Right lobe of liver (tissue), 6 donors: ENCODE measurements around the gene CD300E. TPM values are rescaled to one million over a fixed set of nuclear protein-coding genes. Genes with fewer than 3 reads are reported as not detected.

Experiments
- ATAC-seq, 4 donors: fragments of 200-7000 bp; cut with Tn5 transposase; one replicate each; pipeline ENCODE4 v1.9.1; 2020; ENCODE audit warnings: mild to moderate bottlenecking in 4 of 4, moderate library complexity in 4 of 4
- DNase-seq, 3 donors: peaks; one replicate each; pipeline ENCODE4 v3.0.0-alpha.2; 2020
- H3K27ac ChIP-seq, 3 donors: fragments of 200-600 bp; one replicate each; pipeline ENCODE4 v1.8.0; 2022
- H3K27me3 ChIP-seq, 2 donors: fragments of 200-600 bp; one replicate each; pipeline ENCODE4 v1.8.0; 2022
- H3K36me3 ChIP-seq, 4 donors: fragments of 200-600 bp; sonication (generic) in 1 of 4; one replicate each; pipeline versions ENCODE4 v1.5.1 to v1.8.0; 2017 to 2022; ENCODE audit warnings: control low read depth in 1 of 4
- H3K4me1 ChIP-seq, 4 donors: fragments of 200-600 bp; sonication (generic) in 1 of 4; one replicate each; pipeline versions ENCODE4 v1.5.1 to v1.8.0; 2017 to 2022; ENCODE audit warnings: control low read depth in 1 of 4
- H3K4me3 ChIP-seq, 3 donors: fragments of 200-600 bp; one replicate each; pipeline ENCODE4 v1.8.0; 2022
- H3K9me3 ChIP-seq, 4 donors: fragments of 200-600 bp; sonication (generic) in 1 of 4; one replicate each; pipeline versions ENCODE4 v1.5.1 to v1.8.0; 2017 to 2022; ENCODE audit warnings: control low read depth in 1 of 4
- POLR2A ChIP-seq: fragments of 450-650 bp; IDR thresholded peaks from one replicate; pipeline ENCODE4 v1.6.1; 2017; ENCODE audit warnings: antibody characterized with exemption, mild to moderate bottlenecking
- WGBS: methylation state at CpG from one replicate; pipeline ENCODE4 v1.1.6; 2018; ENCODE audit warnings: low coverage, low lambda C conversion rate; ENCODE audit not compliant: insufficient coverage; ENCODE audit errors: missing lambda C conversion rate; 5-methylcytosine and 5-hydroxymethylcytosine counted together
- intact Hi-C, 2 donors: fragments of 100-400 bp; cut with DNase I; formaldehyde crosslinking; loops; one replicate each; pipeline versions ENCODE4 v1.11.2 to v1.14.1; 2022
- total RNA-seq, 6 experiments: library from RNA; depleted of rRNA in 2 of 6; stranded (reverse); fragments of >200 nt in 2 of 6; fragmentation: NEBNext Ultra II Directional in 3 of 6; extraction: Animal tissue kit (Norgen Biotek cat#: 25700) in 3 of 6; gene quantifications; one replicate each; pipeline versions ENCODE4 v1.1.0 to v1.2.4, GENCODE V29; 2016 to 2023
- TF ChIP-seq, protein P1 (sequence below), 4 donors: fragments of 200-600 bp in 3 of 4; fragments of 450-650 bp in 1 of 4; IDR thresholded peaks; one replicate each; pipeline versions ENCODE4 v1.5.1 to v1.8.0; 2016 to 2022; ENCODE audit warnings: antibody characterized with exemption in 4 of 4, mild to moderate bottlenecking in 2 of 4
- donor health status: DM: no; HTN: yes; CAD: no.
- donor health status: DM: no; HTN: no; CAD: no.
- donor health status: DM: no; HTN: no; CAD: no.
- donor health status: DM: no; HTN: yes; CAD: no.
- donor health status: DM: no; HTN: yes; CAD: no.

Gene CD300E
- total RNA-seq, 6 experiments from 2014 or later, result 0.07 to 0.91 (median 0.34) TPM

DNA sequence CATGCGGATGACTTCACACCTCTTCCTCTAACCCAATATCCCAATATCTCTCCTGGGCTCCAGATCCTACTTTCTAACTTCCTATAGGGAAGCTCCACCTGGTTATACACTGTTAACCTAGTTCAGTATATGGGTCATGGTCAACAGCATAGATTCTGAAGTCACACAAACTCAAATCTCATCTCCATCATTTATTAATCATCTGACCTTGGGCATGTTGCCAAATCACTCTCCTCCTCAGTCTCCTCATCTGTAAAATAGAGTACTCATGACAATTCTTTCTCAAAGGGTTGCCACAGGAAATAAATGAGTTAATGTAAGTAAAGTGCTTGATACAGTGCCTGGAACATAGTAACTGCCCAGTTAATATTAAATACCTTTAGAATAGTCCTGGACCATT lies 593 bp upstream of the CD300E start:
- Histone ChIP-seq H3K4me1 (no peaks in the 10 kb centered on the region), H3K9me3 (no peaks in the 10 kb centered on the region), H3K27ac (no peak overlapping the region), H3K27me3 (no peaks in the 10 kb centered on the region), H3K36me3 (no peaks in the 10 kb centered on the region), H3K4me3 (no peak overlapping the region)
- intact Hi-C loops, result no loop called here
- TF ChIP-seq, protein P1, sequence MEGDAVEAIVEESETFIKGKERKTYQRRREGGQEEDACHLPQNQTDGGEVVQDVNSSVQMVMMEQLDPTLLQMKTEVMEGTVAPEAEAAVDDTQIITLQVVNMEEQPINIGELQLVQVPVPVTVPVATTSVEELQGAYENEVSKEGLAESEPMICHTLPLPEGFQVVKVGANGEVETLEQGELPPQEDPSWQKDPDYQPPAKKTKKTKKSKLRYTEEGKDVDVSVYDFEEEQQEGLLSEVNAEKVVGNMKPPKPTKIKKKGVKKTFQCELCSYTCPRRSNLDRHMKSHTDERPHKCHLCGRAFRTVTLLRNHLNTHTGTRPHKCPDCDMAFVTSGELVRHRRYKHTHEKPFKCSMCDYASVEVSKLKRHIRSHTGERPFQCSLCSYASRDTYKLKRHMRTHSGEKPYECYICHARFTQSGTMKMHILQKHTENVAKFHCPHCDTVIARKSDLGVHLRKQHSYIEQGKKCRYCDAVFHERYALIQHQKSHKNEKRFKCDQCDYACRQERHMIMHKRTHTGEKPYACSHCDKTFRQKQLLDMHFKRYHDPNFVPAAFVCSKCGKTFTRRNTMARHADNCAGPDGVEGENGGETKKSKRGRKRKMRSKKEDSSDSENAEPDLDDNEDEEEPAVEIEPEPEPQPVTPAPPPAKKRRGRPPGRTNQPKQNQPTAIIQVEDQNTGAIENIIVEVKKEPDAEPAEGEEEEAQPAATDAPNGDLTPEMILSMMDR (IDR thresholded peaks at IDR 0.05), result no peak
- TF ChIP-seq POLR2A, result no peak
- no peak for ATAC-seq
- 65% methylated on average over 1 of the region's 1 CpG for WGBS
- no peak for DNase-seq

DNA sequence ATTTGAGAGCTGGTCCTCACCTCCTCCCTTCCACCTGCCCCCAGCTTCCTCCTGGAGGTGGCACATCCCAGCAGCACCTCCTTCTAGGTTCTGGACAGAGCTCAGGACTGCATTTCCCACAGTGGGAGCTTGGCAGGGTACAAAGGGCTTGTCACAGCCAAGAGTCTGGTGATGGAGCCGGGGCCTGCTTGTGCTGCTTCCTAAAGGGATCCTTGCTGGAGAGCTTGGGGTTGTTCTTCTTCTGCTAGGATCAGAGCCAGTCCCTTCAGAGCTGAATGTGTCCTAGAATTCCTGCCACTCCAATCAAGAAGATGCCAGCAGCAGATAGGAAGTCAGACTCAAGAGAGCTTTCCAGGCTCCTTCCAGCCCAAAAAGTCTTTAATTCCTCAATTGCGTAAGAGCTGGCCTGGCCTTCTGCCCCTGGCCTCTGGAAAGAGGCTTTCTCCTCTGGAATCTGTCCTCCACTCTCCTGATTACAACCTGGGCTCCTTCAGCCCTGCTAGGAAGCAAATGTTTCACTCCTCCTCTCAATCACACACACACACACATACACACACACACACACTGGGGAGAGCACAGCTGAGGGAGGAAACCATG lies 4.4 kb downstream of the CD300E start:
- Histone ChIP-seq H3K9me3 (no peaks in the 10 kb centered on the region), H3K27me3 (no peaks in the 10 kb centered on the region), H3K36me3 (no peaks in the 10 kb centered on the region), H3K4me3 (no peak overlapping the region), H3K27ac (no peak overlapping the region), H3K4me1 (no peaks in the 10 kb centered on the region)
- WGBS, result no CpG with 5 or more reads among the region's 2 CpGs
- DNase-seq, result no peak
- TF ChIP-seq, protein P1 (IDR thresholded peaks at IDR 0.05), result no peak
- TF ChIP-seq POLR2A, result no peak
- intact Hi-C loops, result no loop called here
- ATAC-seq, result no peak

DNA sequence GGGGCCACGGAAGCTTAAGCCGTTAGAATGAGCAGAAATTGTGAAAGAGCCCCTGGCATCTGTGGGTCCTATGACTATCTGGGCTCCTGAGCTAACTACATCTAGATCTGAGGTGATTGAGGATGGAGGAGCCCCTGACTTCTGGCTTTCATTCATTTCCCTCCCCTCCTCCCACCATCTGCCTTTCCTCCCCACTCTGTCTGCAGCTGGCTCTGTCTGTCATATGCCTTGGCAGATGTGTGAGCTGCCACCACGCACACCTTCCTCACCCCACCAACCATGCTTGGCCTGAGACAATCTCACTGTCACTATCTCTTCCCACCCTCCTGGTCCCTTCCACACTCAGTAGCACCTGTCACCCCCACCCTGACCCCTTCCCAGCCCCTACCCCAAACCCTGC lies 5.1 kb downstream of the CD300E start:
- H3K27me3 ChIP-seq, result no peaks in the 10 kb centered on the region
- 24% methylated on average over 2 of the region's 3 CpGs for WGBS
- H3K36me3 ChIP-seq, result no peaks in the 10 kb centered on the region
- ATAC-seq (no peak), DNase-seq (no peak)
- intact Hi-C loops, result no loop called here
- H3K27ac ChIP-seq, result no peak overlapping the region
- no peak overlapping the region for H3K4me3 ChIP-seq
- H3K9me3 ChIP-seq, result no peaks in the 10 kb centered on the region
- TF ChIP-seq, protein P1 (IDR thresholded peaks at IDR 0.05), result no peak
- TF ChIP-seq POLR2A, result no peak
- no peaks in the 10 kb centered on the region for H3K4me1 ChIP-seq

DNA sequence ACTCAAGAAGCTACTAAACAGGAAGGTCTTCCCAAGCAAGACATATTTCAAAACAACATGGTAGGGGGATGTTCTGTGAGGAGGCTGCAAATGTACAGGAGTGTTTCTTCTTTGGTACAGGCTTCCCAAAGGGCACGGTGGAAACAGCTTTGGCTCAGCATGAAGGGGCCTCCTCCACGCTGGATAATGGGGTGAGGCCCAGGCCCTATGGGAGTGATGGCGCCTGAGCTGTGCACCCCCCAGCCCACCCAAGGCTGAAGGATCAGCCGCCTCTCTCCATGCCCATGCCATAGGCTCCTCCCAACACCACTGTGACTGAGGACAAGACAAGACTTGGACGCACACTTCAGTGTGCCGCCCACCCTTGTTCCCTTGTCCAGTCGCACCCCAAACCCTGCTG lies 6.8 kb downstream of the CD300E start:
- ATAC-seq, result no peak
- Histone ChIP-seq H3K4me3 (no peak overlapping the region), H3K4me1 (no peaks in the 10 kb centered on the region), H3K36me3 (no peaks in the 10 kb centered on the region), H3K27me3 (no peaks in the 10 kb centered on the region), H3K27ac (no peak overlapping the region), H3K9me3 (no peaks in the 10 kb centered on the region)
- 82% methylated on average over 4 of the region's 7 CpGs for WGBS
- TF ChIP-seq POLR2A, result no peak
- TF ChIP-seq, protein P1 (IDR thresholded peaks at IDR 0.05), result no peak
- intact Hi-C loops, result no loop called here
- DNase-seq, result no peak

DNA sequence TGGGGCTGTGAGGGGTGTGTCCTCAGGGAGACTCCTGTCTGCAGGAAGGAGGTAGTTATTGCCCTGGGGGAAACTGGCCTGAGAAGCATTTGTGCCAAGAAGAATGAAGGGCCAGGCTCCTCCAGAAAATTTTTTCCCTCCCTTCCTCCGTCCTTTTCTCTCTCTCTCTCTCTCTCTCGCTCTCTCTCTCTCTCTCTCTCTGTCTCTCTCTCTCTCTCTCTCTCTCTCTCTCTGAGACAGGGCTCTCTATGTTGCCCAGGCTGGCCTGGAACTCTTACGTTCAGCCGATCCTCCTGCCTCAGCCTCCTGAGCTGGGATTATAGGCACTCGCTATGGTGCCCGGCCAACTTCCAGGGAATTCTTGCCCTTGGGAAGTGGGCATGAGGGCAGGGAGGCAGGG lies 11.5 kb downstream of the CD300E start:
- H3K27ac ChIP-seq, result no peak overlapping the region
- no peak overlapping the region for H3K4me3 ChIP-seq
- H3K27me3 ChIP-seq, result no peaks in the 10 kb centered on the region
- WGBS, result 80% methylated on average over 4 of the region's 6 CpGs
- no peaks in the 10 kb centered on the region for H3K4me1 ChIP-seq
- DNase-seq, result no peak
- intact Hi-C loops, result no loop called here
- ATAC-seq, result no peak
- no peak for TF ChIP-seq POLR2A
- TF ChIP-seq, protein P1 (IDR thresholded peaks at IDR 0.05), result no peak
- no peaks in the 10 kb centered on the region for H3K9me3 ChIP-seq
- H3K36me3 ChIP-seq, result no peaks in the 10 kb centered on the region
